Erythroblast (primary cell): ENCODE measurements around the gene PAX2.

Experiments
- DNase-seq, 2 experiments: peaks; one replicate each; lab custom pipeline; 2025; lab: John Stamatoyannopoulos, UW
- GATA1 ChIP-seq: IDR thresholded peaks from 2 replicates; pipeline ENCODE4 v1.6.1; 2011; ENCODE audit warnings: low read depth, mild to moderate bottlenecking, control low read depth, low read length, moderate library complexity
- POLR2A ChIP-seq: IDR thresholded peaks from 2 replicates; pipeline ENCODE4 v1.6.1; 2011; ENCODE audit warnings: mild to moderate bottlenecking, low read length

The PAX2 gene

DNA sequence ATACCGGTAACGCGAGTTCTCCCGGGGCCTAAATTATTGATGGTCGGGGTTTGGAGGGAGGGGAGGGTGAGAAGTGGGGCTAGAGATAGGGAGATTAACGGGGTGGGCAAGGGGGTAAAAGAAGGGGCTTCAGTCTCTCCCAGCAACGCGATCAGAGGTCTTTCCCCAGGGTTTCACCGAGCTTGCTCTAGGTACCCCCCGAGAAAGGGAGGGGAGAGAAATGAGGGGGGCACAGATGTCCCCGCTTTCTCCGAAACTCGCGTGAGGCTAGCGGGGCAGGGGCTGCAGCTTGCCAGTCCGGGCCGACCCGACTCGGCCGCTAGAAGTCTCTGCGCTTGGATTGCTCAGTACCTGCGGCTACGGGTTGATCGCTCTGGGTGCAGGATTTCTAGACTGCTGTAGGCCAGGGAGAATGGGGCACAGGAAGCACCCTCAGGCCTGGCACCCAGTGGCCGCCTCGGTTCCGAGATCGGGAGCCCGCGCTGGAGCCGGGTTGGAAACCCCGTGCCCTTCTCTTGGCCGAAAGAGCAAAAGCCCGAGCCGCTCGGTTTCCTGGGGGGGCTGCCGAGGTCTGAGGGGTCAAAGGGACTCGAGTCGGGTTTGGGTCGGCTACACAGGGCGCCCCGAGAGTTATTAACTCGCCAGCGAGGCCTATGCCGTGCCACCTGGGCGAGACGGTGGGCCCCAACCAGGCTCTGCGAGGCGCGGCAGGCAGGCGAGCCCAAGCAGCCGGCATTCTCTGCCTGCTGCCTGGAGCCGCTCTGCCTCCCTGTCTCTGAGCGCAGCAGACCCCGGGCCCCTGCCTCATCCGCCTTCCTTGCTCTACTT, 3.1 kb downstream of the PAX2 start:
- no peak for TF ChIP-seq POLR2A
- no peak for TF ChIP-seq GATA1
- no peak for DNase-seq

DNA sequence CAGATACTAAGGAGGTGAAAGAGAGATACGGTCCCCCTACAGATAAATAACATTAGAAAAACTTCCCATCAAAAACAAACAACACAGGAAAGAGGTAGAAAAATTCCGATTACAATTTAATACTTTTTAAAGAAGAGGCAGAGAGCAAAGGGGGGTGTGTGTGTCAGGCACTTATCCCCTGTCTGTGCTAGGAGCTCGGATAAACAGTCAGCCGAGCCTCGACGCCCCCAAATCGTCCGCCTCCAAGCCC, 3.6 kb downstream of the PAX2 start:
- TF ChIP-seq GATA1 (no peak), POLR2A (no peak)

GRCh38 chr10:100749309-100750217, 4.2 kb downstream of the PAX2 start:
- no peak for TF ChIP-seq POLR2A
- no peak for TF ChIP-seq GATA1
- DNase-seq, result no peak

More for the DNA sequence above, 3.6 kb downstream of the PAX2 start:
- DNase-seq, result no peak

DNA sequence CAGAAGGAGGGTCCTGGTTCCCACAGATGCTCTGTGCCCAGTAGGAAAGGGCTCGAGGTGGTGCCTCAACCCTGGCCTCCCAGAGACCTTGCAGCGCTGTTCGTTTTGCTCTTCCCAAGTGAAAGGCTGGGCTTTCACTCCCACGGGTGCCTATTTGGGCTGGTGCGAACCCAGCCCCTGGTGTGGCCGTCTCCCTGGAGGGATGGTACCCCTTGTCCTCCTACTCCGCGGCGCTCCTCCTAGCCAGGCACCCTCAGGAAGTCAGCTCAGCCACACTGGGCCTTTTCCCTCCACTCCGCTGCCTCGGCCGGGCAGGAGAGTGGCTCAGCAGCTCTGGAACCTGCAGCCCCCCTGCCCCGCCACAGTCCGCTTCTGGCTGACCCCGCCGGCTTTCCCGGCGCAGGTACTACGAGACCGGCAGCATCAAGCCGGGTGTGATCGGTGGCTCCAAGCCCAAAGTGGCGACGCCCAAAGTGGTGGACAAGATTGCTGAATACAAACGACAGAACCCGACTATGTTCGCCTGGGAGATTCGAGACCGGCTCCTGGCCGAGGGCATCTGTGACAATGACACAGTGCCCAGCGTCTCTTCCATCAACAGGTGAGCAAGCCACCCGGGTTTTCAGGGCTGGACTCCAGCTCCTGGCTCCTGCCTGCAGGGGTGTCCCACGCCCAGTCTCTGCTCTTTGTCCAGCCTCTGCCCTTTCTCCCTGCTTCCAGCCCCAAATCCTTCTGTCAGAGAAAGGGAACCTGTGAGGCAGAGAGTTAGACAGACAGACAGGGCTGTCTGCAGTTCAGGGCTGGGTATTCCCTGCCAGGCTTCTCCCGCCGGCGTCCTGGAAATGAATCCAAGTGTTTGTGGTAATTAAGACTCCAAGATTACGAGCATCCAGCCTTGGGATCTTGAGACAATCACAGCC, 5.2 kb downstream of the PAX2 start:
- DNase-seq, result peak in 1 of 2 experiments; percentile 5
- TF ChIP-seq GATA1, result no peak
- TF ChIP-seq POLR2A, result no peak

DNA sequence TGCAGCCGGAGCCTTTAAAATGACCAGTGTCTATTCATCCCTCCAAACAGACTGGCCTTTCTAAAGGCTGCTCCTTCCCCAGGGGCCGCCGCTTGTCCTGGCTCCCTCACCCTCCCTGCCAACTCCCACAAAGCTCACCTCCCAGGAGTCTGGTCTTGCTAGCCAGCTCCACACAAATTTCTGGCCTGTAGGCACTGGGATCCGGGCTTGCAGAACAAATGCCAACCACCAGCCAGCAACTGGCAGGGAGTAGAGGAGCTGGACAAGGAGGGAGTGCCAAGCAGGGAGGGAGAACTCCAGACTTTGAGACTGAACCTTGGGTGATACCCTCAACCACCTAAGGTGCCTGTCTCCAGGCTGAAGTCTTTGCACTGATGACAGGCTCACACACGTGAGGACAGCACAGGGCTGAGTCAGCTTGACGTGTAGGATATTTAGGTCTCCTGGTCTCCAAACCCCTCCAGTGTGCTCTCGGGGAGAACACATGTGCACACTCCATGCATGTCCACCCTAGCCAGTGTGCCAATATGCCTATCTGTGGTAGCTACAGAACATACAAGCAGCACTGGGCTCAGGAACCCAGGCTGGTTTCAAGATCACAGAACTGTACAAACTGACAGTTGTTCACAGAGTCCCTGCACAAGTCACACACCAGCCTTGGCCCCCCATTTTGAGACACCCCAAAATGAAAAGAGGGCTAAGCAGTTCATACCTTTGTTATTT, 6.0 kb downstream of the PAX2 start:
- TF ChIP-seq POLR2A (no peak), GATA1 (no peak)
- no peak for DNase-seq

DNA sequence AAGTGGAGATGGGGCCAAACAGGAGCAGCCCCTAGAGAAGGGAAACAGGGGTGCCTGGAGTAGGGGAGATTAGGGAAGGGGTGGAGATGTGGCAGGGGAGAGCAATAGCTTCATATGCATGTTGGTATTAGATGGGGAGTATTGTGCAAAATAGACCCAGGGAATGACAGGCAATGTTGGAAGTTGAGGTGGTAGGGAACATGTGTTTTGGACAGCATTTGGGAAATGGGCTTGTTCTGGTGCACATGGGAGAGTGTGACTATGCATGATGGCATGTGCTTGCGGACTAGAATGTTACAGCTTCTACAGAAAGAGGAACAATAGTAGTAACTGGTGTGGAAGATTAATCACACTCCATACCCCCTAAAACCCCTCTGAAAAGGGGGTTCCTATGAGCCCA, 10.4 kb downstream of the PAX2 start:
- no peak for DNase-seq
- TF ChIP-seq GATA1 (no peak), POLR2A (no peak)

DNA sequence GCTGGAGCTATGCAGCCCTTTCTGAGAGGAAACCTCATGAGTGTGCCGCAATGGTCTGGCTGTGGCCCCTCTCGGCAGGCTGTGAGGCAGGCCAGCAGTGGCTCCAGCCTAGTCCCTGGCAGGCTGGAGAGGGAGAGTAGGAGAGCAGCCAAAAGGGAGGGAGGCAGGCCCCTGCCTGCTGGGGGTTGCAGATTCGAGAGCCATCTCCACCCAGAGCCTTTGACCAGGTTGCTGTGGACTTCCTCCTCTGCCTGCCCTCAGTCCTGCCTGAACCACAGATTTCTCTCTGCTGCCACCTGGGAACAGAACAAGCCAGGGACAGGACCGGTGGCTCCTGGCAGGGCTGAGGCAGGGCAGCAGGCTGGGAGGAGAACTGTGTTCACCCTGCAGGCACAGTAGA, 13.9 kb downstream of the PAX2 start:
- TF ChIP-seq GATA1 (no peak), POLR2A (no peak)
- no peak for DNase-seq

GRCh38 chr10:100760726-100761125, 15.3 kb downstream of the PAX2 start:
- TF ChIP-seq GATA1, result no peak
- TF ChIP-seq POLR2A, result no peak
- DNase-seq, result no peak

GRCh38 chr10:100761191-100761590, 15.8 kb downstream of the PAX2 start:
- no peak for DNase-seq
- TF ChIP-seq POLR2A, result no peak
- TF ChIP-seq GATA1, result no peak

GRCh38 chr10:100763043-100763747, 17.8 kb downstream of the PAX2 start:
- DNase-seq, result no peak
- TF ChIP-seq GATA1 (no peak), POLR2A (no peak)

GRCh38 chr10:100766693-100767421, 21.5 kb downstream of the PAX2 start:
- TF ChIP-seq GATA1, result no peak
- TF ChIP-seq POLR2A, result no peak
- DNase-seq, result no peak

DNA sequence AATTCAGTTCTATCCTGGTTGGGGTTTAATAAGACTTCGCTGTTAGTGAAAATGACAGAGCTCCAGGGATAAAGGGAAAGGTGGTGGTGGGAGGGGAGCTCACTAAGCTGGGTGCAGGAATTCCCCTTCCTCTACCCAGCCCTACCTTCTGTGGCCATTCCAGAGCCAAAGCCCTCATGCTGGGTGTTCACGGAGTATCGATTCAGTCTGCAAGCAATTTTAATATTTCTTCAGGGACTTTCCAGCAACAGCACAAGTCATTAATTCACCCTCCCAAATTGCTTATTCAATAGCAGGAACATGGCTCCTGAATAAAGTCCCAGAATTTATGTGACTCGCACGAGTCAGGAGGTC, 22.0 kb downstream of the PAX2 start:
- no peak for DNase-seq
- TF ChIP-seq GATA1 (no peak), POLR2A (no peak)
